CD14-positive monocyte (primary cell): ENCODE measurements around the gene PATJ. TPM values are rescaled to one million over a fixed set of nuclear protein-coding genes. Genes with fewer than 3 reads are reported as not detected.

Experiments used
- DNase-seq, 3 donors: peaks; one replicate each; pipeline ENCODE4 v3.0.0-alpha.2; 2011 to 2022
- H2AFZ ChIP-seq: 2 replicates; pipeline ENCODE4 v1.6.0; 2012; ENCODE audit warnings: mild to moderate bottlenecking, low read depth, low read length, inconsistent platforms; ENCODE audit not compliant: insufficient read depth, poor library complexity, severe bottlenecking
- H3K27ac ChIP-seq, 2 donors: 1 replicate in 1 of 2; 2 replicates in 1 of 2; pipeline ENCODE4 v1.5.1; 2012 to 2013; ENCODE audit warnings: low read length in 2 of 2, control low read depth in 1 of 2, inconsistent platforms in 1 of 2, low read depth in 1 of 2, mild to moderate bottlenecking in 1 of 2
- H3K27me3 ChIP-seq, 2 donors: one replicate each; pipeline versions ENCODE4 v1.6.0 to v1.6.1; 2011 to 2013; ENCODE audit warnings: low read length in 2 of 2; ENCODE audit not compliant: control insufficient read depth in 2 of 2, insufficient read depth in 2 of 2
- H3K36me3 ChIP-seq, 2 donors: replicated peaks in 1 of 2; 1 replicate in 1 of 2; 2 replicates in 1 of 2; pipeline versions ENCODE4 v1.5.1 to v1.6.1; 2012 to 2013; ENCODE audit warnings: low read length in 2 of 2, control low read depth in 1 of 2, inconsistent platforms in 1 of 2, mild to moderate bottlenecking in 1 of 2; ENCODE audit not compliant: insufficient read depth in 2 of 2, control insufficient read depth in 1 of 2
- H3K4me1 ChIP-seq, 2 donors: 1 replicate in 1 of 2; 2 replicates in 1 of 2; pipeline versions ENCODE4 v1.5.1 to v1.6.1; 2012 to 2013; ENCODE audit warnings: low read length in 2 of 2, control low read depth in 1 of 2, inconsistent platforms in 1 of 2, mild to moderate bottlenecking in 1 of 2, moderate library complexity in 1 of 2; ENCODE audit not compliant: insufficient read depth in 2 of 2, control insufficient read depth in 1 of 2
- H3K4me2 ChIP-seq: replicated peaks from 2 replicates; pipeline ENCODE3; 2012; ENCODE audit warnings: low read length, moderate library complexity, mild to moderate bottlenecking; ENCODE audit not compliant: poor library complexity, severe bottlenecking; ENCODE audit errors: extremely low read depth
- H3K4me3 ChIP-seq, 3 experiments: fragments of 200-600 bp in 1 of 3; sonication (generic) in 1 of 3; replicated peaks in 1 of 3; 1 replicate in 2 of 3; 2 replicates in 1 of 3; pipeline ENCODE4 v1.5.1; 2011 to 2013; ENCODE audit warnings: low read length in 3 of 3, mild to moderate bottlenecking in 3 of 3, control low read depth in 2 of 3, low read depth in 2 of 3, inconsistent platforms in 1 of 3, moderate library complexity in 1 of 3
- H3K79me2 ChIP-seq: 2 replicates; pipeline ENCODE4 v1.6.0; 2012; ENCODE audit warnings: mild to moderate bottlenecking, control low read depth, inconsistent platforms, low read length, moderate library complexity; ENCODE audit not compliant: insufficient read depth
- H3K9ac ChIP-seq: 2 replicates; pipeline ENCODE4 v1.6.0; 2017; ENCODE audit warnings: low read length, mild to moderate bottlenecking; ENCODE audit not compliant: insufficient read depth, poor library complexity, severe bottlenecking
- H3K9me3 ChIP-seq, 2 donors: replicated peaks in 1 of 2; 1 replicate in 1 of 2; 2 replicates in 1 of 2; pipeline versions ENCODE4 v1.5.1 to v1.6.1; 2012 to 2013; ENCODE audit warnings: low read length in 2 of 2, control low read depth in 1 of 2; ENCODE audit not compliant: control insufficient read depth in 1 of 2, insufficient read depth in 1 of 2
- H4K20me1 ChIP-seq: 2 replicates; pipeline ENCODE4 v1.6.0; 2012; ENCODE audit warnings: mild to moderate bottlenecking, low read length, control low read depth, moderate library complexity; ENCODE audit not compliant: insufficient read depth
- H3K27ac Mint-ChIP-seq, 7 donors: one replicate each; pipeline ENCODE4 v1.8.0; 2020; ENCODE audit warnings: mild to moderate bottlenecking in 7 of 7, mixed read lengths in 7 of 7, moderate library complexity in 6 of 7, inconsistent platforms in 2 of 7
- H3K27me3 Mint-ChIP-seq, 3 donors: one replicate each; pipeline ENCODE4 v1.8.0; 2021 to 2022; ENCODE audit warnings: low read depth in 3 of 3, mild to moderate bottlenecking in 3 of 3, mixed read lengths in 3 of 3, moderate library complexity in 3 of 3, inconsistent platforms in 1 of 3
- H3K36me3 Mint-ChIP-seq, 2 donors: one replicate each; pipeline ENCODE4 v1.8.0; 2020; ENCODE audit warnings: mixed read lengths in 2 of 2, inconsistent platforms in 1 of 2, mild to moderate bottlenecking in 1 of 2
- H3K4me1 Mint-ChIP-seq: one replicate; pipeline ENCODE4 v1.8.0; 2020; ENCODE audit warnings: mild to moderate bottlenecking, mixed read lengths
- H3K4me3 Mint-ChIP-seq, 2 donors: one replicate each; pipeline ENCODE4 v1.8.0; 2020; ENCODE audit warnings: mild to moderate bottlenecking in 2 of 2, mixed read lengths in 2 of 2, moderate library complexity in 1 of 2
- H3K9me3 Mint-ChIP-seq, 7 donors: one replicate each; pipeline ENCODE4 v1.8.0; 2020 to 2022; ENCODE audit warnings: mixed read lengths in 7 of 7, mild to moderate bottlenecking in 6 of 7, moderate library complexity in 6 of 7, inconsistent platforms in 2 of 7
- WGBS: methylation state at CpG from one replicate; pipeline ENCODE4 v1.1.5; 2013; ENCODE audit warnings: missing lambda C conversion rate; ENCODE audit not compliant: insufficient coverage; 5-methylcytosine and 5-hydroxymethylcytosine counted together
- intact Hi-C, 2 donors: fragments of 100-400 bp; cut with micrococcal nuclease; formaldehyde crosslinking; loops; one replicate each; pipeline versions ENCODE4 v1.15.0 to v1.15.1; 2023
- polyA plus RNA-seq, 3 donors: library from polyadenylated mRNA; depleted of rRNA in 1 of 3; unstranded in 2 of 3; stranded (reverse) in 1 of 3; fragments of 300-500 nt in 2 of 3; fragments of >200 nt in 1 of 3; fragmentation: Illumina TruSeq in 2 of 3; gene quantifications; 1 replicate in 2 of 3; 2 replicates in 1 of 3; pipeline ENCODE4 v1.2.3, GENCODE V29; 2012 to 2021
- TF ChIP-seq, protein P1 (sequence below): fragments of 200-600 bp; IDR thresholded peaks from one replicate; pipeline ENCODE4 v1.8.0; 2022; ENCODE audit warnings: antibody characterized with exemption, mild to moderate bottlenecking

The PATJ gene
- polyA plus RNA-seq, 3 donors: 0.01 to 0.23 TPM; not detected in 1

- WGBS: 100% methylated on average over 1 of the region's 2 CpGs
Observed at GRCh38 chr1:62029704-62030103, 287.4 kb downstream of the PATJ start.

DNA sequence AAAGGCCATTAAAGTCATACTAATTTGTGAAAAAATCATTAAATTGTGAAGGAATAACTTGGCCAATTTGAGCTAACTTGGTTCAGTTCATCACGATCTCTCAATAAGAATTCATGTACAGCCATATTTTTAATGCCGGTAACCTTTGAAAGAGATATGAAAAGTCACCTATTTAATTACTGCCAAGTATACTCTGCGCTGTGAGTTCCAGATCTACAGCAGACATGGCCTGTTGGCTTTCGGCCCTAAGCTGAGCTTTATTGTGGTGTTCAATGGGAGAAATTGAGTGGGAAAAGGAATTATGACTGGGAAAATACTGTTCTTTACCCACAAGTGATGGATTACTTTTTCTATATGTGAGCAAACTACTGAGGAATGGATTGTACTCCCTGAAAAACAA is 292.5 kb downstream of the PATJ start:
- no peaks in the 10 kb centered on the region for H3K4me1 Mint-ChIP-seq
- TF ChIP-seq, protein P1, sequence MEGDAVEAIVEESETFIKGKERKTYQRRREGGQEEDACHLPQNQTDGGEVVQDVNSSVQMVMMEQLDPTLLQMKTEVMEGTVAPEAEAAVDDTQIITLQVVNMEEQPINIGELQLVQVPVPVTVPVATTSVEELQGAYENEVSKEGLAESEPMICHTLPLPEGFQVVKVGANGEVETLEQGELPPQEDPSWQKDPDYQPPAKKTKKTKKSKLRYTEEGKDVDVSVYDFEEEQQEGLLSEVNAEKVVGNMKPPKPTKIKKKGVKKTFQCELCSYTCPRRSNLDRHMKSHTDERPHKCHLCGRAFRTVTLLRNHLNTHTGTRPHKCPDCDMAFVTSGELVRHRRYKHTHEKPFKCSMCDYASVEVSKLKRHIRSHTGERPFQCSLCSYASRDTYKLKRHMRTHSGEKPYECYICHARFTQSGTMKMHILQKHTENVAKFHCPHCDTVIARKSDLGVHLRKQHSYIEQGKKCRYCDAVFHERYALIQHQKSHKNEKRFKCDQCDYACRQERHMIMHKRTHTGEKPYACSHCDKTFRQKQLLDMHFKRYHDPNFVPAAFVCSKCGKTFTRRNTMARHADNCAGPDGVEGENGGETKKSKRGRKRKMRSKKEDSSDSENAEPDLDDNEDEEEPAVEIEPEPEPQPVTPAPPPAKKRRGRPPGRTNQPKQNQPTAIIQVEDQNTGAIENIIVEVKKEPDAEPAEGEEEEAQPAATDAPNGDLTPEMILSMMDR: no peak

More at GRCh38 chr1:62029704-62030103, 287.4 kb downstream of the PATJ start:
- TF ChIP-seq, protein P1: no peak
- H3K4me3 Mint-ChIP-seq: no peak overlapping the region
- DNase-seq: no peak
- H3K27me3 ChIP-seq: no peaks in the 10 kb centered on the region
- H3K27ac ChIP-seq: no peak overlapping the region
- no peak overlapping the region for H3K4me2 ChIP-seq
- H3K27ac Mint-ChIP-seq: no peak overlapping the region
- H3K4me1 Mint-ChIP-seq: no peaks in the 10 kb centered on the region
- no peaks in the 10 kb centered on the region for H3K36me3 ChIP-seq
- H3K79me2 ChIP-seq: no peaks in the 10 kb centered on the region
- peaks cover 0 to 8% (median 2%) of the 10 kb centered on the region in 7 donors for H3K9me3 Mint-ChIP-seq
- H3K9me3 ChIP-seq: peaks cover 0 to 4% of the 10 kb centered on the region in 2 donors
- no peak overlapping the region for H3K4me3 ChIP-seq
- no peaks in the 10 kb centered on the region for H3K27me3 Mint-ChIP-seq
- intact Hi-C loops: no loop called here
- no peaks in the 10 kb centered on the region for H4K20me1 ChIP-seq
- H3K9ac ChIP-seq: no peak overlapping the region
- H3K4me1 ChIP-seq: no peaks in the 10 kb centered on the region
- no peak overlapping the region for H2AFZ ChIP-seq
- no peaks in the 10 kb centered on the region for H3K36me3 Mint-ChIP-seq

More for the DNA sequence above, 292.5 kb downstream of the PATJ start:
- WGBS: no CpG with 5 or more reads among the region's 4 CpGs
- no peak overlapping the region for H3K27ac Mint-ChIP-seq
- Histone ChIP-seq H3K9me3 (no peaks in the 10 kb centered on the region), H3K9ac (no peak overlapping the region), H3K4me2 (no peak overlapping the region), H3K79me2 (no peaks in the 10 kb centered on the region), H3K27me3 (no peaks in the 10 kb centered on the region), H3K4me3 (no peak overlapping the region), H4K20me1 (no peaks in the 10 kb centered on the region), H3K27ac (no peak overlapping the region), H2AFZ (no peak overlapping the region), H3K36me3 (no peaks in the 10 kb centered on the region), H3K4me1 (no peaks in the 10 kb centered on the region)
- no peak for DNase-seq
- intact Hi-C loops: no loop called here
- no peak overlapping the region for H3K4me3 Mint-ChIP-seq
- no peaks in the 10 kb centered on the region for H3K36me3 Mint-ChIP-seq
- H3K9me3 Mint-ChIP-seq: peaks cover 0 to 1% (median 0%) of the 10 kb centered on the region in 7 donors
- H3K27me3 Mint-ChIP-seq: peaks cover 0 to 2% (median 0%) of the 10 kb centered on the region in 3 donors
